Measurements from ENCODE around the gene SEPTIN10. TPM values are rescaled to one million over a fixed set of nuclear protein-coding genes. Genes with fewer than 3 reads are reported as not detected.
A peak's percentile ranks its signal among the peaks of the same experiment; 100 is the strongest.

SEPTIN10 gene
- total and polyA plus RNA-seq, 2 of the 8 experiments (the other 6 are each of a cell fraction or from before 2014, with no cell fraction given): 23.7 to 101 TPM

DNA sequence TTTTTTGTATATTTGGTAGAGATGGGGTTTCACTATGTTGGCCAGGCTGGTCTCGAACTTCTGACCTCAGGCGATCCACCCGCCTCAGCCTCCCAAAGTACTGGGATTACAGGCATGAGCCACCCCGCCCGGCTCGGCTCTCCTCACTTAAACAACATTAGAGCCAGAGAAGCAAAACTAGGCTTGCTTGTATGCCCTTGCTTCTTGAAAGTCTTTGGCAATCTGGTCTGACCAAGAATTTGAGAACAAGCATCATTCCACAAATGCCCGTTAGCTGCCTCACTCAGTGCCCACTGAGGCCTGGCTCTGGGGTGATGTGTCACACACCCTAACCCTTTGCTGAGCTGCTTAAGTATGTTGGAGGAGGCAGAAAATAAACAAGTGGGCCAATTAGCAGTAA lies 33.9 kb upstream of the SEPTIN10 start:
- CTCF ChIA-PET (ENCODE audit: partially characterized antibody): no interaction called here
- Histone ChIP-seq H2BK5ac (ENCODE audit: low read depth, low read length) (peak overlapping the region; percentile 35), H2BK120ac (replicated peaks; ENCODE audit: low read depth, low read length) (no peak overlapping the region), H3K4me3 (ENCODE audit: extremely low read depth in 1 of 4, insufficient read depth in 2 of 4, low read depth in 3 of 4, low read length in 4 of 4) (no peak overlapping the region), H2BK20ac (ENCODE audit: low read length) (no peak overlapping the region), H3K14ac (ENCODE audit: insufficient read length) (no peak overlapping the region), H4K20me1 (replicated peaks in 1 of 2; ENCODE audit: control insufficient read depth in 1 of 2, insufficient read depth in 2 of 2, low read length in 2 of 2) (no peaks in the 10 kb centered on the region), H3K79me2 (ENCODE audit: control insufficient read depth in 1 of 2, insufficient read depth in 2 of 2, low read length in 2 of 2) (no peaks in the 10 kb centered on the region), H3K9ac (replicated peaks in 1 of 4; ENCODE audit: extremely low read depth in 1 of 4, low read depth in 3 of 4, low read length in 3 of 4) (no peak overlapping the region), H3K23me2 (ENCODE audit: low read depth, low read length) (no peaks in the 10 kb centered on the region), H3K27me3 (replicated peaks in 1 of 4; ENCODE audit: control insufficient read depth in 3 of 4, extremely low read depth in 1 of 4, insufficient read depth in 3 of 4, low read length in 3 of 4) (no peaks in the 10 kb centered on the region), H3K18ac (ENCODE audit: extremely low read depth, low read length) (no peak overlapping the region; the same call in 1 of the 2 replicates), H3K4ac (replicated peaks; ENCODE audit: insufficient read length, low read depth, low read length) (no peak overlapping the region), H3K36me3 (ENCODE audit: control insufficient read depth in 2 of 4, insufficient read depth in 4 of 4, low read length in 3 of 4) (no peaks in the 10 kb centered on the region), H2BK12ac (ENCODE audit: low read depth, low read length) (peak overlapping the region; percentile 44; the same call in 1 of the 2 replicates), H2AK5ac (ENCODE audit: low read depth, low read length) (0 out of 2 replicates have a peak overlapping the region, but pooled peaks have one; percentile 1), H4K5ac (ENCODE audit: insufficient read length, low read depth, low read length) (no peak overlapping the region), H3K4me2 (ENCODE audit: insufficient read depth in 1 of 2, low read depth in 2 of 2, low read length in 2 of 2) (no peak overlapping the region), H3K27ac (ENCODE audit: low read depth, low read length) (no peak overlapping the region), H3K56ac (replicated peaks; ENCODE audit: insufficient read length, low read depth, low read length) (no peak overlapping the region), H3K9me3 (ENCODE audit: insufficient read depth in 2 of 2, low read depth in 1 of 2, low read length in 1 of 2) (no peaks in the 10 kb centered on the region), H2BK15ac (ENCODE audit: low read length) (peak overlapping the region; percentile 61; the same call in 1 of the 2 replicates), H4K91ac (replicated peaks; ENCODE audit: insufficient read length, low read length) (no peak overlapping the region), H3K4me1 (replicated peaks in 1 of 4; ENCODE audit: control insufficient read depth in 3 of 4, insufficient read depth in 4 of 4, low read length in 3 of 4) (peaks cover 8 to 15% (median 13%) of the 10 kb centered on the region in 4 experiments; a peak in 6 of 7 replicates), H4K8ac (ENCODE audit: extremely low read depth, insufficient read depth, low read length) (peak overlapping the region; percentile 51; the same call in 1 of the 2 replicates), H2AFZ (ENCODE audit: low read length) (peak overlapping the region; percentile 24; the same call in 1 of the 2 replicates), H3K79me1 (ENCODE audit: low read depth, low read length) (no peaks in the 10 kb centered on the region), H3K23ac (ENCODE audit: insufficient read length) (no peak overlapping the region)
- FAIRE-seq (no peak), DNase-seq (ENCODE audit: low read depth in 1 of 2, low spot score in 2 of 2) (no peak)
- 98% methylated on average over 5 of the region's 7 CpGs; no CpG with 5 or more reads in 1 of the 2 experiments for WGBS, 2 experiments (ENCODE audit: extremely low coverage in 1 of 2, insufficient coverage in 1 of 2, insufficient read length in 1 of 2, insufficient replicate concordance in 2 of 2, low coverage in 1 of 2, low lambda C conversion rate in 2 of 2, missing lambda C conversion rate in 1 of 2)
- POLR2A ChIA-PET (ENCODE audit: partially characterized antibody): no interaction called here
- no peak for TF ChIP-seq RBBP5 (IDR thresholded peaks at IDR 0.05; ENCODE audit: borderline replicate concordance, low read depth, low read length)
- TF ChIP-seq, protein P1, sequence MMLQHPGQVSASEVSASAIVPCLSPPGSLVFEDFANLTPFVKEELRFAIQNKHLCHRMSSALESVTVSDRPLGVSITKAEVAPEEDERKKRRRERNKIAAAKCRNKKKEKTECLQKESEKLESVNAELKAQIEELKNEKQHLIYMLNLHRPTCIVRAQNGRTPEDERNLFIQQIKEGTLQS (IDR thresholded peaks at IDR 0.05; ENCODE audit: insufficient read depth, low read depth, low read length): no peak

All from H1 (cell line).